ENCODE data around the gene RYR1.

- TF ChIP-seq CTCF (IDR thresholded peaks at IDR 0.05; ENCODE audit: insufficient read depth, low read length, poor library complexity, severe bottlenecking) (no peak), EZH2phosphoT487 (conservative IDR thresholded peaks at IDR 0.05; ENCODE audit: low read length) (no peak)
Measured at GRCh38 chr19:38502410-38503076, 69.1 kb downstream of the RYR1 start.

Measured in SU-DHL-6 (cell line).